GM23248 (cell line): ENCODE measurements around the gene BMERB1.

ENCODE experiments used
- EZH2 ChIP-seq: fragments of 200-600 bp; sonication (generic); IDR thresholded peaks from 2 replicates; pipeline ENCODE4 v1.6.1; 2018; ENCODE audit warnings: antibody characterized with exemption, mild to moderate bottlenecking; ENCODE audit not compliant: insufficient read depth, poor library complexity, severe bottlenecking
- EZH2phosphoT487 ChIP-seq: fragments of 200-600 bp; sonication (generic); IDR thresholded peaks from 2 replicates; pipeline ENCODE4 v1.6.1; 2018; ENCODE audit warnings: antibody characterized with exemption, moderate library complexity, mild to moderate bottlenecking, low read depth; ENCODE audit not compliant: insufficient read depth

DNA sequence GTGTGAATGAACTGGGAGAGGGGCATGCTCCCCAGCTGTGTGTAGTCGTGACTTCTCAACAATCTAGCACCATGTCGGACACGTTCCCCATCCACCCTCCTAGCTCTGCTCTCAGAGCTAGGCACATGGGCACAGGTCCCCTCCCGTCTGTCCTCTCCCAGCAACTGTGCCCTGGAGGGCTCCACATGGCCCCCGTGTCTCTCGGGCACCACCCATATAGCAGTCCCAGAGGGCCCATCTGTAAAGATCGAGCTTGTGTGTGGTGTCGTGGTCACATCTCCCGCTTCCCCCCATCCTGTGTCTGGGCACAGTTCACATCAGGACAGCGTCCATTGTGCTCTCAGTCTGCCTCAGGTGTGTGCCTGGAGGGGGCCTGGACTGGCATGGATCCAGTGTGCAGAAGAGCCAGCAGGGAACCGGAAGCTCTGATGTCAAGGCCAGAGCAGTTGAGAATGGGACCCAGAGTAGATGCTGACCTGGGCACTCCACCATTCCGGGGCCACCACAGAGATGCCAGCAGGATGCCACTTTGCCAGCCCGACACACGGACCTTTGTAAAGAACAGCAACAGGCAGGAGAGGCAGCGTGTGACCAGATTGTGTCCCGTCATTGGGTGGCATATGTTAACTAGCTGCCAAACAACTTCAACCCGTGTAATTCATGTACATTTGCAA is 152.9 kb downstream of the BMERB1 start:
- TF ChIP-seq EZH2phosphoT487 (no peak), EZH2 (no peak)
